ENCODE data around the gene TNRC18. TPM values are rescaled to one million over a fixed set of nuclear protein-coding genes. Genes with fewer than 3 reads are reported as not detected.
"Not testable (repeated sequence)": the region's sequence is repeated elsewhere in the genome, so short reads cannot be mapped to it uniquely, and the experiment has no call there.

TNRC18 gene
- total RNA-seq, 2 donors from 2014 or later: 93.0 to 103 TPM

DNA sequence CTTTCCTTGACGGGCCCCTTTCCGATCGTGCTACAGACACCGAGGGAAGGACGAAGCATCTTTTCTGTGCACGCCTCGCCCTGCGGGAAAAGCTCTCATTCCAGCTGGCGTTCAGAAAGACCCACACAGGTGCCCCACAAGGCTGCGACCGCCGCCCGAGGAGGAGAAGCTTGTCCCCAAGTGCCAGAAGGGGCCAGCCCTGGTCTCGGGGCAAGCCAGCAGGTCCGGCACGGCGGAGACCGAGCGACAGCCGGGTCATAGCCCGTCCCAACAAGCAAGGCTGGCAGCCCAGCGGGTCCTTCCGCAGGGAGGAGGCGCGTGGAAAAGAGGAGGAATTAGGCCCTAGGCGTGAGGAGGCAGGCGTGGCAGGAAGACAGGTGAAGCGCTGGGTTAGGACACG lies 62.7 kb downstream of the TNRC18 start:
- intact Hi-C loops (cut with DNase I): no loop called here
- DNase-seq (ENCODE audit: low spot score): no peak

DNA sequence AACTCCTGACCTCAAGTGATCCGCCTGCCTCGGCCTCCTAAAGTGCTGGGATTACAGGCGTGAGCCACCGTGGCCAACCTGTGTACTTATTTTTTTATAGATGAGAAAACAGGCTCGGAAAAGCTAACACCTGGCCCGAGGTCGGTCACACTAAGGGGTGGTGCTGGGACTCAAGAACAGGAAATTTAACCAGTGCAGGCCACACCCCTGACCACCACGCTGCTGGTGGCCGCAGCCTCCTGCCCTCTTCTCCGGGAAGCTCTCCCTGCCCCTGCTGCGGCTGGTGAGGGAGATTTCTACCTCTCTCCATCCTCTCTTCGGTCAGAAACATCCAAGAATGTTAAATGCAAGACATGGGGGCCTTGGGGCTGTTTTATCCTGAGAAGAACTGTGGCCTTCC lies 63.2 kb downstream of the TNRC18 start:
- intact Hi-C loops (cut with DNase I): no loop called here

GRCh38 chr7:5360021-5360420 lies 63.6 kb downstream of the TNRC18 start:
- DNase-seq (ENCODE audit: low spot score); intact Hi-C loops (cut with DNase I): not testable (repeated sequence)

More for the DNA sequence above, 63.2 kb downstream of the TNRC18 start:
- DNase-seq (ENCODE audit: low spot score): no peak

- intact Hi-C loops (cut with DNase I): no loop called here
- DNase-seq (ENCODE audit: low spot score): no peak
Observed at GRCh38 chr7:5359344-5359743, 64.3 kb downstream of the TNRC18 start.

DNA sequence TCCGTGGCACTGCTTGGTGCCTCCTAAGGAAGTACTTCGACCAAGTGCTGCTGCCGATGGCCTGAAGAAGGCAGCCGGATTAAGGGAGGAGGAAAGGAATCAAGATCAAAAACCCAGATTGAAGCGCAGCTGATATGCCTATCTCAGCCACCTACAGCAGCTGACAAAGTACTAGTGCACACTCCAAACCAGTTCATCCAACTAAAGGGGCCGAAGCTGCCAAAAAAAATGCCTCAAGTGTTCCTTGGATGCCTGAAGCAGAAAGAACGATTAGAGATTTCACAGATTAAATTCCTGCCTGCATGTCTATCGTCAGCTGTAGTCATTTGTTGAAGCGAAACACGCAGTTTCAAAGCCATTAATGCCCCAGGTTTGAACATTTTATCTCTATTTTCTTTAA lies 65.7 kb downstream of the TNRC18 start:
- peak; percentile 57 for DNase-seq (ENCODE audit: low spot score)
- intact Hi-C loops (cut with DNase I): no loop called here

DNA sequence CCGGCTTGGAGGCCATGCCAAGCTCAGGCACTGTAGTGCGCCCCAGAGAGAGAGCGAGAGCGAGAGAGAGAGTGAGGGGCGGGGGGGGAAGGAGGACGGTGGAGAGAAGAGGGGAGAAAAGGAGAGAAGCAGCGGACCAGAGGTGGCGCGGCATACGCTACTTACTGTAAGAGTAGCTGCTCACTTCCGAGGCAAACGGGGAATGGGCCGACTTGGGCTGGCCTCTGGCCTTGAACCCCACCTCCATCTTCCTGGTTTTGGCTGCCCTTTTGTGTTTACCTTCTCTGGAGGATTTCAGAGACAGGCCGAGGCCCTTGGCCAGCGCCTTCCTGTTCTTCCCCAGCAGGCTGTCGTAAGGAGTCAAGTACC lies 66.9 kb downstream of the TNRC18 start:
- intact Hi-C loops (cut with DNase I): no loop called here
- no peak for DNase-seq (ENCODE audit: low spot score)

DNA sequence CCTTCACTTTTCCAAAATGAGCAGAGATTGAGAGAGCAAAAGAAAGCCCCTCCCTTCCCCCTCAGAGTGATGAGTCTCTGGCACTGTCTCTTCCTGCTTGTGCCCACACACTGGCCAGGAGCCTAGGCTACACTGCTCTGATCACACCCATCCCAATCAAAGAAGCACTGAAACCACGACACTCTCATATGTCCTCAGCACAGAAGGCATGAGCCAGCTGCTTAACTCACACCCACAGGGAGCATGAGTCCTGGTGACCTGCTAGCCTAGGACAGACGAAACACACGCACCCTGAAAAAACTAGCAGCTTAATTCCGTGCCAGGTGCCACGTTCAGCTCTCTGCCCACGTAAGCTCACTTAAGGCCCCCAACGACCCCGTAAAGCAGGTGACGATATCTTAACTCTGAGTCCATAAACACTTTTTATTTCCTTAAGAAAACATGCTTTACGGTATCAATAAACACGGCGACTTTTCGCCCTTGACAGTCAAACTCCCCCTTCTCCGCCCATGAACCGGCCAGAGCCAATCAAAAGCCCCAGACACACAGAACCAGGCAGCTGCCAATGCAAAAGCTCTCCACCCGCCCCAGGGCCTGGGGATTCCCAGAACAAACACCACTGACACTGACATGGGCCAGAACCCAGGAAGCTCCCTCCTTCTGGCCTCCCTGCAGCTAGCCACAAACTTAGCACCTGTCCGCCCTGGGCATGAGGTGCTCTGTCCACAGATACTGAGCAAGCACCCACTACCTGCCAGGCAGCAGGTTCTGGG lies 69.0 kb downstream of the TNRC18 start:
- intact Hi-C loops (cut with DNase I): no loop called here

DNA sequence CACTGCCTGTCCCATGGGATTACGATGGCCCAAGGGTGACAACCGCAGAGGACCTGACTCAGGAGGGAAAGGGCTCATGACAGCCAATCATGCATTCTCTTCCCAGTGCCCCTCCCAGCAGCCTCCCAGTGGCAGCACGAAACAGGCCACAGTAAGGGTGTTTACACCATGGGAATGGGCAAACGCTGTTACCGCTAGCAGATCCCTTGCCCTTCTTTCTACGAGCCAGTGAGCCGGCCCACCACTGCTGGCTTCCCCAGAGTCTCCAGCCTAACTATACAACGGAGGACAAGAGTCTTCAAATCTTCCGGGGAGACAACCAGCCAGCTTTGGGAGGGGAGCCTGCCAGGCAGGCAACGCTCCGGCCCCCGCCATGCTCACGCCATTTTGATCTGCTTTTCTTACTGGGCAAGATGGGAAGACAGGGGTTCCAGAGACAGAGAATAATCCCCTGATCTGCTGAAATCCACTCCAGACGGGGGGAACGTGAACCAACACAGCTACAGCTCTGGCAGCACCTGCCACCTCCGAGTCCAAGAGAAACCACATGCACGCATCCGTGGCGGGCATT lies 71.1 kb downstream of the TNRC18 start:
- no peak for DNase-seq (ENCODE audit: low spot score)
- intact Hi-C loops (cut with DNase I): no loop called here

More for the DNA sequence above, 69.0 kb downstream of the TNRC18 start:
- DNase-seq (ENCODE audit: low spot score): no peak

GRCh38 chr7:5351507-5352265 lies 71.9 kb downstream of the TNRC18 start:
- DNase-seq (ENCODE audit: low spot score): no peak
- intact Hi-C loops (cut with DNase I): no loop called here

DNA sequence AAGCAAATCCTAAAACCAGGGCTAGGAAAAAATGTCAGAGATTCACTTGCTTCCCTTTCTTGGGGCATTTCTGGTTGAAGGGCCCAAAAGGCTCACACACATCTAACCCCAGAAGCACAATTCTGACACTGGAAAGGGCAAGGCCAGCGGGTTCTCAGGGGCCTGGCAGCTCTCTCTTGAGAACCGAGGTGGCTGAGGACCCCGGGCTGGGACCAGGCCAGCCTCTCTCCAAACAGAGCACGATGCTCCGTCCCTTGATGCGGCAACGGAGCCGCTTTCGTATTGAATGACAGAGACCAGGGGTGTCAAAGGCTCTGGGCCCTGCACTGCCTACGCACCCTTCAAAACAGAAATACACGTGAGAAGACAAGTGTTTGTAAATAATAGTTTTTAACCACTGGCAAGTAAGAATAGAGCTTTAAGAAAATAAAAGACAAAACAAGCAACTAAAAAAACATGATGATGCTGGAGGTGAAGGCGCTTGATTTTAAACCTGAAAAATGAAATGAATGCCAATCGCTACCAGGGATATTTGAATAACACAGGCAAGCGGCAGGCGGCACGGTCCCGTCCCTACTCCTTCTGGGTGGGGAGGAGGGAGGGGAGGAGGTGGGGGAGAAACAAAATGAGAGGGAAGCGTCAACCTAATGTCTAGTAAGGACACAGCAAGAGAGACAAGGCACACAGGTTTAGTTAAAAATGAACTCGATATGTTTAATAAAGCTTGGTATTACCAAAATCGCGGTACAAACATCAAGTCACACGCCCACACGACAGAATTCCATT lies 72.8 kb downstream of the TNRC18 start:
- intact Hi-C loops (cut with DNase I): no loop called here
- DNase-seq (ENCODE audit: low spot score): no peak

DNA sequence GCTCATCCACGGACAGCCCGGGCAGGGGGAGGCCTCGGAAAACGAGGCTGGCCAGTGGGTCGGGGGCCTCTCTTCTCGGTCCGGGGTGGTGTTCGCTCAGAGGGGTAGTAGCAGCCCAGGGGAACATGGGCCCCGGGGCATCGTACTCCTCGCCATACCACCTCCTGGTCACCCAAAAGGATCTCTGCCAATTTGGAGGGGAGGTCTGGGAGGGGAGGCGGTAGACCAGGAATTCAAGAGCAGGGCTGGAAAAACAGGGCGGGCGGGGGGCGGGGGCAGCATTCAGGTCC lies 73.5 kb downstream of the TNRC18 start:
- intact Hi-C loops (cut with DNase I): no loop called here
- no peak for DNase-seq (ENCODE audit: low spot score)

GRCh38 chr7:5349437-5350173 lies 74.0 kb downstream of the TNRC18 start:
- DNase-seq (ENCODE audit: low spot score): no peak
- intact Hi-C loops (cut with DNase I): no loop called here

DNA sequence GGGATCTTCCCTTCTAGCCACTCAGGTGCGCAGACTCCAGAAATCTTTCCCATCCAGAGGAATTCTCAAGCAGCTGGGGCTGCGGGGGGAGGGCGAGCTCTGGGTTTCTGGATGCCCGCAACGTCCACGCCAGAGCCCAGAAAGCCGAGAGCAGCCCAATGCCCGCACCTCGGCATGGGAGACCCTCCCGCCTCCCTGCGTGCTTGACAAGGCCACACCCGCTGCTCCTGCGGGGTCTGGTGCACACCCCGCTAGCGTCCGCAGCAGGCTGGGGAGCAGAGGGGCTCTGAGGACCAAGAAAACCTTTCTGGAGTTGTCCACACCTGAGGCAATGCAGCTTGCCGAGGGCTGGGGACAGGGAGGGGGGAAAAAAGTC lies 74.6 kb downstream of the TNRC18 start:
- intact Hi-C loops (cut with DNase I): no loop called here
- DNase-seq (ENCODE audit: low spot score): no peak

DNA sequence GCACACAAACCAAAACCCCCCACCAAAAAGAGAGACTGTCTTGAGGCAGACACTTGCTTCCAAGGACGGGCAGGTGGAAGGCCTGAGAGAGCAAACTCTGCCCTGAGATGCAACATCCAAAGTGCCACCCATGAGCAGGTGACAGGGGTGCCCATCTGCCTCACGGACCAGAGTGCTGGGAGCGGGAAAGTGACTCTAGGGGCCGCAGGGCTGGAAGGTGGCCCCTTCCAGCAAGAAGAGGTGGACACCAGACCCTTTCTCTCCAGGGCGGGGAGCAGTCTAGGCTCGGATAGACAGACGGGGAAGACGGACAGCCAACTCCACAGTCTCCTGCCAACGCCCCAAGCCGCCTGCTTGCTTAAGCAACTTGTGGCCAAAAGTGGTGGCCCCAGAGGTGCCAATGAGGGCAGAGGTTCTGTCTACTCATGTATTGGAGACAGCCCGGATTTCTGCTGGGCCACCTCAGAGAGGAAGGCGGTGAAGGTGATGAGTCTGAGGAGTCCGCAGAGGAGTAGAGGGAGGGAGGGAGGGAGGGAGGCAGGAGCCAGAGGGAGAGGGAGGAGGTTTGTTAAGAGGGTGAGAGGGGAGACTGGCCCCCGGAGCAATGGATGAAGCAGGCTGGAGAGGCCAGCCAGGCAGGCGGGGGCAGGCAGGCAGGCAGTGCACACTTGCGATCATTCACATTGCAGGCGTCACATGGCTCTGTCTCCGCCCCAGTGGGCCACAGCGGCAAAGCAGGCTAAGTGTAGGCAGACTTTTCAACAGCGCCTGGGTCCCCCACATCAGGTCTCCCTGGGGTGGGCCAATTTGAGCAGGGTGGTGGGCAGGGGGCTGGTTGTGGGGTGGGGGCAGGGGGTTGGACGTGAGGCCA lies 75.3 kb downstream of the TNRC18 start:
- no peak for DNase-seq (ENCODE audit: low spot score)
- intact Hi-C loops (cut with DNase I): no loop called here

GRCh38 chr7:5345671-5346070 lies 78.0 kb downstream of the TNRC18 start:
- no peak for DNase-seq (ENCODE audit: low spot score)
- intact Hi-C loops (cut with DNase I): no loop called here

- no peak for DNase-seq (ENCODE audit: low spot score)
- intact Hi-C loops (cut with DNase I): no loop called here
Observed at GRCh38 chr7:5345171-5345570, 78.5 kb downstream of the TNRC18 start.

GRCh38 chr7:5344342-5344741 lies 79.3 kb downstream of the TNRC18 start:
- intact Hi-C loops (cut with DNase I): no loop called here
- no peak for DNase-seq (ENCODE audit: low spot score)

GRCh38 chr7:5343884-5344283 lies 79.8 kb downstream of the TNRC18 start:
- intact Hi-C loops (cut with DNase I): no loop called here
- no peak for DNase-seq (ENCODE audit: low spot score)

DNA sequence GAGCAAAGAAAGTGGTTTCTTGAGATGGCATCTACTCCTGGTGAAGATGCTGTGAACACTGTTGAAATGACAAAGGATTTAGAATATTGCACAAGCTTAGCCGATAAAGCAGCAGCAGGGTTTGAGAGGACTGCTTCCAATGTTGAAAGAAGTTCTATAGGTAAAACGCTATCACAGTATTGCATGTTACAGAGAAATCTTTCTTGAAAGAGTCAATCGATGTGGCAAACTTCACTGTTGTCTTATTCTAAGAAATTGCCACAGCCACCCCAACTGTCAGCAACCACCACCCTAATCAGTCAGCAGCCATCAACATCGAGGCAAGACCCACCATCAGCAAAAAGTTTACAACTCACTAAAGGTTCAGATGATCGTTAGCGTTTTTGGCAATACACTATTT lies 81.0 kb downstream of the TNRC18 start:
- no peak for DNase-seq (ENCODE audit: low spot score)
- intact Hi-C loops (cut with DNase I): no loop called here

Measured in posterior vena cava (tissue), 2 donors.